NCI-H345 treated with DMSO at 0.1 percent for 48 hours (cell line): ENCODE data around the gene TFDP2.

Experiments used
- DNase-seq: peaks from one replicate; lab custom pipeline; 2025; ENCODE audit not compliant: unreplicated experiment; lab: John Stamatoyannopoulos, UW

TFDP2 gene

GRCh38 chr3:141972399-141972798 lies 176.9 kb downstream of the TFDP2 start:
- no peak for DNase-seq

GRCh38 chr3:141971571-141971970 lies 177.8 kb downstream of the TFDP2 start:
- no peak for DNase-seq

- DNase-seq, result no peak
Measured at GRCh38 chr3:141969711-141970110, 179.6 kb downstream of the TFDP2 start.

- no peak for DNase-seq
Measured at GRCh38 chr3:141965471-141965870, 183.9 kb downstream of the TFDP2 start.

GRCh38 chr3:141963301-141963700 lies 186.0 kb downstream of the TFDP2 start:
- DNase-seq, result no peak

GRCh38 chr3:141960731-141961130 lies 188.6 kb downstream of the TFDP2 start:
- no peak for DNase-seq

GRCh38 chr3:141959589-141960554 lies 189.5 kb downstream of the TFDP2 start:
- DNase-seq, result no peak

GRCh38 chr3:141955175-141955574 lies 194.2 kb downstream of the TFDP2 start:
- no peak for DNase-seq

- no peak for DNase-seq
Measured at GRCh38 chr3:141952611-141953010, 196.7 kb downstream of the TFDP2 start.

GRCh38 chr3:141950572-141951493 lies 198.5 kb downstream of the TFDP2 start:
- DNase-seq, result no peak

GRCh38 chr3:141949972-141950371 lies 199.4 kb downstream of the TFDP2 start:
- no peak for DNase-seq

- no peak for DNase-seq
Measured at GRCh38 chr3:141949399-141949798, 199.9 kb downstream of the TFDP2 start.

GRCh38 chr3:141945726-141946485 lies 203.4 kb downstream of the TFDP2 start:
- DNase-seq, result no peak

GRCh38 chr3:141942006-141942405 lies 207.3 kb downstream of the TFDP2 start:
- no peak for DNase-seq

GRCh38 chr3:141941093-141941492 lies 208.3 kb downstream of the TFDP2 start:
- no peak for DNase-seq

GRCh38 chr3:141940194-141940776 lies 209.1 kb downstream of the TFDP2 start:
- peak; percentile 29 for DNase-seq

GRCh38 chr3:141939759-141940158 lies 209.6 kb downstream of the TFDP2 start:
- no peak for DNase-seq

- no peak for DNase-seq
Measured at GRCh38 chr3:141938011-141938500, 211.3 kb downstream of the TFDP2 start.

GRCh38 chr3:141934354-141934753 lies 215.0 kb downstream of the TFDP2 start:
- no peak for DNase-seq
